ENCODE results near the gene CFAP300.

Gene CFAP300

DNA sequence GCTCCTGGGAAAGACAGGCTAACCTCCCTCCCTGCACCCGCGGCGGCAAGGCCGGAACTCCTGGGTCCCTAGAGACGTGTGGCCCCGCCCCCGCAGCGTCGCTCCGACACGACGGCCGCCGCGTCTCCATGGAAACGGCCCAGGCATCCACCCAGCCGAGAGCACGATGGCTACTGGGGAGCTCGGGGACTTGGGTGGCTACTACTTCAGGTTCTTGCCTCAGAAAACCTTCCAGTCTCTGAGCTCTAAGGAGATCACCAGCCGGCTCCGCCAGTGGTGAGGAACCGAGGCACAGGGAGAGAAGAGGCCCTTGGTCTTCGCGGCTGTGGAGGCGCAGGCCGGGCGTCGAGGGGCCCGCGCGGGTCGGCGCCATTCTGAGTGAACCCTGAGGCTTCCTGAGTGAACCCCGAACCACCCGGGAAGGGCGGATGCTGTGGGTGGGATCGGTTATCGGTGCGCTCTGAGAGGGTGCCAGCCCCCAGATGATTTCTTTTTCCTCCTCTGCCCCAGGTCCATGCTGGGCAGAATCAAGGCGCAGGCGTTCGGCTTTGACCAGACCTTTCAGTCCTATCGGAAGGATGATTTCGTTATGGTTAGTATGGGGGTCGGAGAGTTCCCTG is at the start of gene CFAP300:
Gene CFAP300, plus strand, starts transcription at position 133 of the 620 bp plus-strand sequence. Its CDS starts 34 bp downstream, at position 167.
- Mint-ChIP-seq H3K4me1 (peaks cover 12% of the 10 kb centered on the region), H3K4me3 (peak within 1 kb of the TSS; percentile 77 to 86), H3K9me3 (peaks cover 0 to 6% of the 10 kb centered on the region in 2 donors), H3K27ac (peak within 1 kb of the TSS; percentile 31 to 74), H3K27me3 (peaks cover 52% of the 10 kb centered on the region)
- ATAC-seq (peak; percentile 92), DNase-seq (peak; percentile 46 to 63)

DNA sequence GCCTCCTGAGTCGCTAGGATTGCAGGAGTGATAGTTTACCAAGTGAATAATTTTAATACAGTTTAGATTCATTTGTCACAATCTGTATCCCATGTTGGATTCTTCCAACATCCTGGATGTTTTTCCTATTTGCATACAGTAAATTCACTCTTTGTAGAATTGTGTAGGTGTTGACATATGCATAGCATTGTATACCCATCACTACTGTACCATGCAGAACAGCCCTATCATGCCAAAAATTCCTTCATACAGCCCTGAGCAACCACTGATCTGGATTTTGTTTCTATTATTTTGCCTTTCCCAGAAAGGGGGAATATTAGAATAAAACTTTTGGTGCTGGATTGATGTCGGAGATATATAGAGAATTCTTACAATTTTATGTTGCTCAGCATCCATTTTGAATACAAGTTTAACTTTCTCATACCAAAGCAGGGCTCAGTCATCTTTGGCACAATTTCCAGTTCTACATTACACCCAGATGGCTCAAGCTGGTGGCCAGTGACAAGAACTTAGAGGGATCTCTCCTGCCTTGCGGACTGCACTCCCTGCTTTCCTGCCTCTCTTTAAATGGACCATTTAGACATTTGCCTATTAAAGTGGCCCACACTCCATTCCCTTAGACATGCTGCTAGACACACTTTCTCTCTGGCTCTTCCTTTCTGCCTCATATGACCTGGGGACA is 45.4 kb upstream of the CFAP300 start:
- Mint-ChIP-seq H3K27me3 (no peaks in the 10 kb centered on the region), H3K9me3 (no peaks in the 10 kb centered on the region), H3K4me3 (no peak overlapping the region), H3K27ac (no peak overlapping the region), H3K4me1 (peaks cover 8% of the 10 kb centered on the region)
- no peak for DNase-seq
- ATAC-seq = no peak

DNA sequence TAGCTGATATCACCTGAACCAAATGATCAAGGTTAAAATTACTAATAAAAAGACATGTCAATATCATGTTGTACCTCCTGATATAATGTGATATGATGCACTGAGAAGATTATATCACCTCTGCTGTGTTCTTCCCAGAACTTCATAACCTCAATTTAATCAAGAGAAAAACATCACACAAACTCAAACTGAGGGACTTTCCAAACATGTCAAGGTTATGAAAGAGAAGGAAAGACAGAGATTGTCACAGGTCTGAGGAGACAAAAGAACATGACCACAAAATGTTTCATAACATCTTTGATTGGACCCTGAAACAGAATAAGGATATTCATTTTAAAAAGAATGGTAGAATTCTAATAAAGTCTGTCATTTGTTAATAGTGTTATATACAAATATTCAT is 43.0 kb upstream of the CFAP300 start:
- Mint-ChIP-seq H3K9me3 (no peaks in the 10 kb centered on the region), H3K27ac (no peak overlapping the region), H3K27me3 (no peaks in the 10 kb centered on the region), H3K4me1 (peaks cover 8% of the 10 kb centered on the region), H3K4me3 (no peak overlapping the region)
- no peak for DNase-seq
- ATAC-seq = no peak

DNA sequence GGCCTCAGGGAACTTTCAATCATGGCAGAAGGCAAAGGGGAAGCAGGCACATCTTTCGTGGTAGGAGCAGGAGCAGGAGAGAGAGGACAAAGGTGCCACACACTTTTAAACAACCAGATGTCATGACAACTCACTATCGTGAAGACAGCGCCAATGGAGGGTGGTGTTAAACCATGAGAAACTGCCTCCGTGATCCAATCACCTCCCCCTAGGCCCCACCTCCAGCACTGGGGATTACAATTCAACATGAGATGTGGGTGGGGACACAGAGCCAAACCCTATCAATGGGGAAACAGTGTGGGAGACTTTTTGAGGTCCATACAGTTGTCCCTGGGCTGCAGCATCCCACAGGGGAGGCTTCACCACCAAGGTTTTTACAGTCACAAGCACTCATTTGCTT is 41.9 kb upstream of the CFAP300 start:
- Mint-ChIP-seq H3K4me1 (peaks cover 8% of the 10 kb centered on the region), H3K27me3 (peaks cover 8% of the 10 kb centered on the region), H3K27ac (no peak overlapping the region), H3K9me3 (no peaks in the 10 kb centered on the region), H3K4me3 (no peak overlapping the region)
- ATAC-seq (no peak), DNase-seq (no peak)

DNA sequence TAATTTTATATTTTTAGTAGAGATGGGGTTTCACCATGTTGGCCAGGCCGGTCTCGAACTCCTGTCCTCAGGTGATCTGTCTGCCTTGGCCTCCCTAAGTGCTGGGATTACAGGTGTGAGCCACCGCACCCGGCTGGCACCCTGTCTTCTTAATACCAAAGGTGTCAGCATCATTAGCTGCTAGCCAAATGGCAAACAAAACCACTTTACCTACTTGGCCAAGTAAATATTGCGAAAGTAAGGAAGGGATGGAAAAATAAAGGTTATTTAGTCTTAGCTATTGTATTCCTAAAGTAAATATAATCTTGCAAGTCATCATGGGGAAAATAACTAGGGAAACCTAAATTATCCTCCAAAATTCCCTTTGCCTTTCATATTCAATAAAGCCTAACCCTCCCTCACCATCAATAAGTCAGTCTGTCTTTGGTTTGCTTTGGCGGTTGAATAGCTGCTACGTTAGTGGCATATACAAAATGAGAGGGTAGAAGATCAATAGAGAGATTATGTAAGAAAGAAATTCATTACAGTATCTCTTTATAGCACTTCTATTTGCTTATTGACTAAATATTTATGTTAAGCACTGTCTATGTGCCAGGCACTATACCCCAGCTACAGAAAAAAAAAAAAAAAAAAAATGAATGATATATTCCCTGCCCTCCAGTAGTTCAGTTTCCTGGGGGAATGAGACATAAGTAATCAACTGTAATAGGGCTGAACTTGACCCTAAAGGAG is 40.2 kb upstream of the CFAP300 start:
- no peak overlapping the region for H3K27ac Mint-ChIP-seq
- DNase-seq (no peak), ATAC-seq (no peak)
- peaks cover 8% of the 10 kb centered on the region for H3K4me1 Mint-ChIP-seq
- H3K27me3 Mint-ChIP-seq = peaks cover 17% of the 10 kb centered on the region
- H3K9me3 Mint-ChIP-seq = no peaks in the 10 kb centered on the region
- no peak overlapping the region for H3K4me3 Mint-ChIP-seq

DNA sequence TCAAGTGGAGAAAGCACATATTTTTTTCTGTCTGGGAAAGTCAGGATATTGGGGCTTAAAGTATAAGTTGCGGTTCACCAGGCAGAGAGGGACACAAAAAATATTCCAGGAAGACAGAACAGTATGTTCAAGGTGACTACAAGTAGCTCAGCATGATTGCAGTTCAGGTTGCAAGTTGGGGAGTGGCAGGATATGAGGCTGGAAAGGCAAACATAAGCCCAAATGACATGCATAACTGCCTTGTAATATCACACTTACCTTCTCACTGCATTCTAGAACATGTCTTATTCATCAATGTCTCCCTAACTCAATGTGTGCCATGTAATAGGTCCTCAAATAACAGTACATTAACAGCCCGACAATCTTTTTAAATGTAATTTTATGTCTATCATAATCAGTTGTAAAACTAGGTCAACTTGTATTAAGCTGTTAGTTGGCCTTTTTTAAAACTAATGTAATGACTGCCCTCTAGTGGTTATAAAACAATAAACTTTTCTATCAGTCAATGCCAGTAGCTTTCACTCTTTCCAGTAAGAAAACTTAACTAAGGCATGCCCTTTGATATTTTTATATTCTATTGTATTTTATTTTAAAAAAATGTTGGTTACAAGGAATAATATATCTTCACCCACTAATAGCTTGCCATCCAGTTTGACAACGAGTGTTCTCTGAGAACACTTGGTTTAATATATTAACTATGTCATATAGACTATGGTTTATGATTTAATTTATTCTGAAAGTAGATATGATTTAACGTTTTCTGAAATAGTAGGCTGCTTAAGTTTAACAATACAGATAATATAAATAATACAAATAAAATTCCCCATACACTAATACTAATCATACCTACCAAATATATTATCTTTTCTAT is 39.4 kb upstream of the CFAP300 start:
- no peaks in the 10 kb centered on the region for H3K9me3 Mint-ChIP-seq
- no peak overlapping the region for H3K4me3 Mint-ChIP-seq
- no peak for ATAC-seq
- H3K4me1 Mint-ChIP-seq = peaks cover 8% of the 10 kb centered on the region
- H3K27ac Mint-ChIP-seq = no peak overlapping the region
- DNase-seq = no peak
- peaks cover 25% of the 10 kb centered on the region for H3K27me3 Mint-ChIP-seq

DNA sequence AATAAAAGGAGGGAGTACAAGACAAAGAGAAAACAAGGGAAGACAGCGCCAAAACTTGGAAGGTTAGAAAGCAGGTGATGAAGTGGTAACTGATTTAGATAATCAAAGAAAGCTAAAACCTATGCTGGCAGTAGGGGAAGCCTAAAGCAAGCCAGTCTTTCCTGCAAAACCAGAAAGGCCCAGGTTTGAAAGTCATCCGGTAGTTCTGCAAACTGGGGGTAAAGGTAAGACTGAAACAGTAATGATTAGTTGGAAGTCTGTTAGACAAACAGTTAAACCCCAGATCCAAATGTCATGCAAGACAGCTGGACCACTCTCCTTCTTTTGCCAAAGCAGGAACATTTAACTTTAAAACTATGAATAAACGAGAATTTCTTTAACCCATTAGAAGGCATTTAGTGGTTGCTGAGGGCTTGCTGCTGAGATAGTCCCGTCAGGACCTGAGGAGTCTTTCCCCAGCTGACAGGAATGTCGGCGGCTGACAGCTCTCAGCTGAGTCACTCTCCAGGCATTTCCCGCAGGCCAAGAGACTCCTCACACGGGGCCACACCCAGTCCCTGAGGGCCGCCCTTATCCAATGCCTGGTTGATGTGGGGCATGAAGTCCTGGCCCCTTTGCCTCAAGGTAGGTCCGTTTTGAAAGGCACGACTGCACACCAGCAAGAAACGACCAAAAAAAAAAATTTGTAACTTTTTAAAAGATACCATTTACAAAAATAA is 36.3 kb upstream of the CFAP300 start:
- peaks cover 34% of the 10 kb centered on the region for H3K27me3 Mint-ChIP-seq
- H3K4me1 Mint-ChIP-seq = no peaks in the 10 kb centered on the region
- no peak for ATAC-seq
- H3K9me3 Mint-ChIP-seq = no peaks in the 10 kb centered on the region
- no peak overlapping the region for H3K4me3 Mint-ChIP-seq
- H3K27ac Mint-ChIP-seq = no peak overlapping the region
- DNase-seq = no peak

DNA sequence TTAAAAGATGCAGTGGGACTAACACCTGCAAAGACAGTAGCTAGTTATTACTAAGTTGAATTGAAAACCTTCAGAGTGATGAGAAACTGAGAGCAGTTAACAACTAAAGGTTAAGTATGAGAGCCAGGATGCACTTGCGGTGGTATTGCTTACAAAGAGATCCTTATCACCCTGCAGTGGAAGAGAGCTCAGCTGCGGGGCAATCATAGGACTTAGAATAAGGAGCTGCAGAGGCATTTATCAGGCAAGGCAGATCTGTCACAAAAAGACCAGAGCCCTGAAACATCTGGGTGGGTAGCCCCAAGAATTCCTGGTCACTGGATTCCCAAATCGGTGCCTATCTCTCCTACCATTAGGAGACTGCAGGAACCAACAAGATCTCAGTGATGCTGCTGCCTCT is 34.3 kb upstream of the CFAP300 start:
- Mint-ChIP-seq H3K27me3 (peaks cover 34% of the 10 kb centered on the region), H3K27ac (no peak overlapping the region), H3K4me3 (no peak overlapping the region), H3K9me3 (no peaks in the 10 kb centered on the region), H3K4me1 (no peaks in the 10 kb centered on the region)
- ATAC-seq (peak; percentile 43), DNase-seq (no peak)

DNA sequence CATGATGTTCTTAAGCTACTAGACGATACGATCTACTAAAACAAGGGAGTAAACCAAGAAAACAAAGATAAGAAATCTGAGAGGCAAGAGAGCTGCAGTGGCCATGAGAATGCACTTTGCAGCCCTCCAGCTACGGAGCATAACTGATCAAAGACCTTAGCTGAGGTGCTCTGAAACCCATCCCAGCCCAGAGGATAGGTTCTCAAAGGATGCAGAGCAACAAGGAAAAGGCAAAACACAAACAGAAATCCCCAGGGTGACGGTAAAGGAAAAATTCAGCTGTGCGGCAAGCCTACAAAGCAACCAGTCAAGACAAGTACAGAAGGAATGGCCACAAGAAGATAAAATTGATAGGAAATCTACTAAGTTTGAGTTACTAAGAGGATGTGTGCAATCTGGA is 32.5 kb upstream of the CFAP300 start:
- DNase-seq (no peak), ATAC-seq (no peak)
- Mint-ChIP-seq H3K27me3 (peaks cover 32% of the 10 kb centered on the region), H3K27ac (no peak overlapping the region), H3K4me3 (no peak overlapping the region), H3K4me1 (no peaks in the 10 kb centered on the region), H3K9me3 (no peaks in the 10 kb centered on the region)

DNA sequence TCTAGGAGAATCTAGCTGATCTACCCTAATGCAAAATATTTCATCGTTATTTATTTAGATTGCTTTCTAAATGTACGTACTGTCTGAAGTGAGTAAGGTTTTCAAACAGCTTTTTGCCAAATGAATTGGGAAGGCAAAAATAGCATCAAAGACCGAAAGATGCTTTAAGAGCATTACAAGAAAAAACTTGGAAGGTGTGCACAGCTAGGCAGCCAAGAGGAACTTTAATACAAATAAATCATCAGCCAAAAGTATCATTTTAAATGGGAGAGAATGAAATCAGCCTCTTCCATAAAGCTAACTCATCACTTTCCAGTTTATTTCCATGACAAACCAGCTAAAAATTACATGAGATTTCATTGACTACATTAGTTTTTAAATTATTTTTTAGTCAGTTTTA is 30.2 kb upstream of the CFAP300 start:
- Mint-ChIP-seq H3K4me3 (no peak overlapping the region), H3K4me1 (no peaks in the 10 kb centered on the region), H3K27ac (no peak overlapping the region), H3K27me3 (peaks cover 17% of the 10 kb centered on the region), H3K9me3 (no peaks in the 10 kb centered on the region)
- ATAC-seq (no peak), DNase-seq (no peak)

DNA sequence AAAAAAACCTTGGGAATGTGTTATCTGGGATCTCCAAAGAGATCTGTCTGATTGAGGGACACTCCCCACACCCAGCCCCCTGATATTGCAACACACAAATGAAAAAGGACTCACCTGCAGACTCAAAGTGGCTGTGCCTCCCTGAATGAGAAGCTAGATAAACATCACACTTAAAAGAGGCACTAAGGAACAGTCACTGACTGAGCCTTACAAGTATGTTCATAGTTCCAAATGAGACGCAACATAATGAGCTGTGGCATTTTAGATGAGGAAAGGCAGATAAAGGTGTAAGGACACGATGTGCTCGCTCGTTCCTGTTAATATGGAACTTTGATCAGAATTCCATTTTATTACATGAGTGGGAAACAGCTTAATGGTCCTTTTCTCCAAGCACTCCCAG is 21.0 kb upstream of the CFAP300 start:
- ATAC-seq (no peak), DNase-seq (no peak)
- H3K4me1 Mint-ChIP-seq = no peaks in the 10 kb centered on the region
- no peaks in the 10 kb centered on the region for H3K9me3 Mint-ChIP-seq
- H3K27me3 Mint-ChIP-seq = peaks cover 28% of the 10 kb centered on the region
- no peak overlapping the region for H3K4me3 Mint-ChIP-seq
- H3K27ac Mint-ChIP-seq = no peak overlapping the region

DNA sequence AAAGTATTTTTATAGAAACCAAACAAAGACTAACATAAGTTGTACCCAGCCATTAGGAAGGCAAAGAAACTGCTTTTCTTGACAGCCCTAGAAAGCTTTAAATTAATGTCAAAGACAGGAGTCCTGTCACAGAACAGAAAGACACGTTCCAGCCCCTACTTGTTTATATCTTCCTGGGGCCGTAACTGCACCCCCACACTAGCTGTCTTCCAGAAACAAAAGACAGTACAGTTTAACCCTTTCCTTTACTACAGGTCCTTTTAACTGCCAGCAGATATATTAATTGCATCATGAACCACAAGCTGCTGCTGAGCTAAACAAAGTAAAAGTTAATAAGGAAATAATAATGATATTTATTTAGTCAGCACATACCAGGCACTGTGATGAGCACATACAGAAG is 20.3 kb upstream of the CFAP300 start:
- DNase-seq = no peak

DNA sequence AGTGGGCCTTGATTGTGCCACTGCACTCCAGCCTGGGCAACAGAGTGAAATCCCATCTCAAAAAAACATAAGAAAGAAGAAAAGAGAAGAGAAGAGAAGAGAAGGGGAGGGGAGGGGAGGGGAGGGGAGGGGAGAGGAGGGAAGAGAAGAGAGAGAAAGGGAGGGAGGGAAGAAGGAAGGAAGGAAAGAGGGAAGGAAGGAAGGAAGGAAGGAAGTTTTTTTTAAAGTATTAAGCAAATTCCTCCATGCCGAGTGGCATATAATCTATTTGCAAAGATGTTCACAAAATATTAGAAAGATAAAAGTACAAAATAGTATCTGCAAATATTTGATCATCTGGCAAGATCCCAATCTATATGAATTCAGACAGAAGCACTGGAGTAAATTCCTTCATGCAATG is 10.5 kb upstream of the CFAP300 start:
- DNase-seq = no peak
- Mint-ChIP-seq H3K27ac (peak overlapping the region in 1 of 2 donors; percentile 46), H3K4me1 (no peaks in the 10 kb centered on the region), H3K27me3 (peaks cover 11% of the 10 kb centered on the region), H3K4me3 (no peak overlapping the region), H3K9me3 (peaks cover 0 to 10% of the 10 kb centered on the region in 2 donors)
- no peak for ATAC-seq

More for the DNA sequence above, 20.3 kb upstream of the CFAP300 start:
- H3K9me3 Mint-ChIP-seq = no peaks in the 10 kb centered on the region
- ATAC-seq = no peak
- H3K27ac Mint-ChIP-seq = no peak overlapping the region
- H3K4me1 Mint-ChIP-seq = no peaks in the 10 kb centered on the region
- H3K4me3 Mint-ChIP-seq = no peak overlapping the region
- H3K27me3 Mint-ChIP-seq = peaks cover 28% of the 10 kb centered on the region

DNA sequence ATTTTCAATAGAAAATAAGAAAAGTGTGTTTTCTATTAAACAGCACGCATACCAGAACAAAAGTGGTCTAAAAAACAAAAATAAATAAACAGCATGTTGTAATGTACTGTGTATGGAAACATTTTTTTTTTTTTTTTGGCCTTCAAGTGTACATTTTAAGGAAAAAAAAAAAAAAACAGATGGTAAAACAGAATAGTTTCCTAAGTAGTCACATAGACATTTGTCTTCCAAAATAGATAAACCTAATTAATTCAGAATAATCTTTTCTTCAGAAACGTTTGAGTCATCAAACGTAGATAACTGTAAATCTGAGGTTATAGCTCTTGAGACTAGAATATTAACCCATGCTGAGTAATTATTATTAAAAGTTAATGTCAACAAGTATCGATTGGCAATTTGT is 396 bp upstream of the CFAP300 start:
- no peak for DNase-seq
- H3K27me3 Mint-ChIP-seq = peaks cover 52% of the 10 kb centered on the region
- peaks cover 12% of the 10 kb centered on the region for H3K4me1 Mint-ChIP-seq
- H3K9me3 Mint-ChIP-seq = peaks cover 0 to 6% of the 10 kb centered on the region in 2 donors
- no peak overlapping the region for H3K27ac Mint-ChIP-seq
- peak overlapping the region; percentile 77 to 86 for H3K4me3 Mint-ChIP-seq
- ATAC-seq = peak; percentile 8

All from stimulated activated naive CD8-positive, alpha-beta T cell treated with anti-CD3 and anti-CD28 coated beads, Interleukin-15, amount 100 ng/mL, for 72 hours (primary cell).